Inflammatory macrophage (primary cell): Measurements from ENCODE around the gene PCDHGA1.
"Not testable (repeated sequence)": the region's sequence is repeated elsewhere in the genome, so short reads cannot be mapped to it uniquely, and the experiment has no call there.

Source experiments
- DNase-seq, 2 donors: peaks; one replicate each; pipeline ENCODE4 v3.0.0-alpha.2; 2020 to 2022

PCDHGA1 gene

DNA sequence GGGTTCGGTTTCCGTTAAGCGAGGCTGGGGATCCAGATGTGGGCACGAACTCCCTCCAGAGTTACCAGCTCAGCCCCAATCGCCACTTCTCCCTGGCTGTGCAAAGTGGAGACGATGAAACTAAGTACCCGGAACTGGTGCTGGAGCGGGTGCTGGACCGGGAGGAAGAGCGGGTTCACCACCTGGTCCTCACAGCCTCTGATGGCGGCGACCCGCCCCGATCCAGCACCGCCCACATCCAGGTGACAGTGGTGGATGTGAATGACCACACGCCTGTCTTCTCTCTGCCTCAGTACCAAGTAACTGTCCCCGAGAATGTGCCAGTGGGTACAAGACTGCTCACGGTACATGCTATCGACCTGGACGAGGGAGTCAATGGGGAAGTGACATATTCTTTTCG, 53.0 kb downstream of the PCDHGA1 start:
- no peak for DNase-seq

DNA sequence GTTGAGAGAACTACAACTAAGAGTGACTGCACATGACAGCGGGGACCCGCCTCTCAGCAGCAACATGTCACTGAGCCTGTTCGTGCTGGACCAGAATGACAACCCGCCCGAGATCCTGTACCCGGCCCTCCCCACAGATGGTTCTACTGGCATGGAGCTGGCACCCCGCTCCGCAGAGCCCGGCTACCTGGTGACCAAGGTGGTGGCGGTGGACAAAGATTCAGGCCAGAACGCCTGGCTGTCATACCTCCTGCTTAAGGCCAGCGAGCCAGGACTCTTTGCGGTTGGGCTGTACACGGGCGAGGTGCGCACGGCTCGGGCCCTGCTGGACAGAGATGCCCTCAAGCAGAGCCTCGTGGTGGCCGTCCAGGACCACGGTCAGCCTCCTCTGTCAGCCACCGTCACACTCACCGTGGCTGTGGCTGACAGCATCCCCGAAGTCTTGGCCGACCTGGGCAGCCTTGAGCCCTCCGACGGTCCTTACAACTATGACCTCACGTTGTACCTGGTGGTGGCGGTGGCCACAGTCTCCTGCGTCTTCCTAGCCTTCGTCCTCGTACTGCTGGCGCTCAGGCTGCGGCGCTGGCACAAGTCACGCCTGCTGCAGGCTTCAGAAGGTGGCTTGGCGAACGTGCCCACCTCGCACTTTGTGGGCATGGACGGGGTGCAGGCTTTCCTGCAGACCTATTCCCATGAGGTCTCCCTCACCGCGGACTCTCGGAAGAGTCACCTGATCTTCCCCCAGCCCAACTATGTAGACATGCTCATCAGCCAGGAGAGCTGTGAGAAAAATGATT, 54.4 kb downstream of the PCDHGA1 start:
- no peak for DNase-seq

DNA sequence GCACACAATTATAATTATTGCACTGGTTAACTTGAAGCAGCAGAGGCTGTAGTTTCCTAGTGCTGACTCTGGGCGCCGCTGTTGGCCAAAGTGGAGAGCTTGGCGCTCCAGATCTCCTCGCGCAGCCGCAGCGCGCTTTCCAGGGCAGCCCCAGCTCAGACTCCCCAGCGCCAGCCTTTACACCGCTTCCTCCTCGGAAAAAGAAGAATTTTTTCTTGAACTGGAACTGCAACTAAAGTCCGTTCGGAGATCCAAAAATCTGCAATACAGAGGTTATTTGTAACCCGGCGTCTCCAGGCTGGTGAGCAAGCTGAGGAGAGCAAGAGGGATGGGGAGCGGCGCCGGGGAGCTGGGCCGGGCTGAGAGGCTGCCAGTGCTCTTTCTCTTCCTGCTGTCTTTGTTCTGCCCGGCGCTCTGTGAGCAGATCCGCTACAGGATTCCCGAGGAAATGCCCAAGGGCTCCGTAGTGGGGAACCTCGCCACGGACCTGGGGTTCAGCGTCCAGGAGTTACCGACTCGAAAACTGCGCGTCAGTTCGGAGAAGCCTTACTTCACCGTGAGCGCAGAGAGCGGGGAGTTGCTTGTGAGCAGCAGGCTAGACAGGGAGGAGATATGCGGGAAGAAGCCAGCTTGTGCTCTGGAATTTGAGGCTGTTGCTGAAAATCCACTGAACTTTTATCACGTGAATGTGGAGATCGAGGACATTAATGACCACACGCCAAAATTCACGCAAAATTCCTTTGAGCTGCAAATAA, 57.4 kb downstream of the PCDHGA1 start, which contains the start of gene PCDHGB4:
Gene PCDHGB4 (plus strand): TSS at position 142 of the 755 bp plus-strand sequence. CDS start 187 bp downstream, at position 329.
- peak in 1 of 2 donors; percentile 41 for DNase-seq

DNA sequence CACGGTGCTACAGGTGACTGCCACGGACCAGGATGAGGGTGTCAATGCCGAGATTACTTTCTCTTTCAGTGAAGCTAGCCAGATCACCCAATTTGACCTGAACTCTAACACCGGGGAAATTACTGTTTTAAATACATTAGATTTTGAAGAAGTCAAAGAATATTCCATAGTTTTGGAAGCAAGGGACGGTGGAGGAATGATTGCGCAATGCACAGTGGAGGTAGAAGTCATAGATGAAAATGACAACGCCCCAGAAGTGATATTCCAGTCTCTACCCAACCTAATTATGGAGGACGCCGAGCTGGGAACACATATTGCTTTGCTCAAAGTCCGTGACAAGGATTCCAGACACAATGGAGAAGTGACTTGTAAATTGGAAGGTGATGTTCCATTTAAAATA, 58.3 kb downstream of the PCDHGA1 start:
- DNase-seq: no peak

DNA sequence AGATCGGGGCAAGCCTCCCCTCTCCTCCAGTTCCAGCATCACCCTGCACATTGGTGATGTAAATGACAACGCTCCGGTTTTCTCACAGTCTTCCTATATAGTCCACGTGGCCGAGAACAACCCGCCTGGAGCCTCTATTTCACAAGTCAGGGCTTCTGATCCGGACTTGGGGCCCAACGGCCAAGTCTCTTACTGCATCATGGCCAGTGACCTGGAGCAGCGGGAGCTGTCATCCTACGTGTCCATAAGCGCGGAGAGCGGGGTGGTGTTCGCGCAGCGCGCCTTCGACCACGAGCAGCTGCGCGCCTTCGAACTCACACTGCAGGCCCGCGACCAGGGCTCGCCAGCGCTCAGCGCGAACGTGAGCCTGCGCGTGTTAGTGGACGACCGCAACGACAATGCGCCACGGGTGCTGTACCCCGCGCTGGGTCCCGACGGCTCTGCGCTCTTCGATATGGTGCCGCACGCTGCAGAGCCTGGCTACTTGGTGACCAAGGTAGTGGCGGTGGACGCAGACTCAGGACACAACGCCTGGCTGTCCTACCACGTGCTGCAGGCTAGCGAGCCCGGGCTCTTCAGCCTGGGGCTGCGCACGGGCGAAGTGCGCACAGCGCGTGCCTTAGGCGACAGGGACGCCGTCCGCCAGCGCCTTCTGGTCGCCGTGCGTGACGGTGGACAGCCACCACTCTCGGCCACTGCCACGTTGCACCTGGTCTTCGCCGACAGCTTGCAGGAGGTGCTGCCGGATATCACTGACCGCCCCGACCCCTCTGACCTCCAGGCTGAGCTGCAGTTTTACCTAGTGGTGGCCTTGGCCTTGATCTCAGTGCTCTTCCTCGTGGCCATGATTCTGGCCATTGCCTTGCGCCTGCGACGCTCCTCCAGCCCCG, 59.1 kb downstream of the PCDHGA1 start:
- DNase-seq: no peak

DNA sequence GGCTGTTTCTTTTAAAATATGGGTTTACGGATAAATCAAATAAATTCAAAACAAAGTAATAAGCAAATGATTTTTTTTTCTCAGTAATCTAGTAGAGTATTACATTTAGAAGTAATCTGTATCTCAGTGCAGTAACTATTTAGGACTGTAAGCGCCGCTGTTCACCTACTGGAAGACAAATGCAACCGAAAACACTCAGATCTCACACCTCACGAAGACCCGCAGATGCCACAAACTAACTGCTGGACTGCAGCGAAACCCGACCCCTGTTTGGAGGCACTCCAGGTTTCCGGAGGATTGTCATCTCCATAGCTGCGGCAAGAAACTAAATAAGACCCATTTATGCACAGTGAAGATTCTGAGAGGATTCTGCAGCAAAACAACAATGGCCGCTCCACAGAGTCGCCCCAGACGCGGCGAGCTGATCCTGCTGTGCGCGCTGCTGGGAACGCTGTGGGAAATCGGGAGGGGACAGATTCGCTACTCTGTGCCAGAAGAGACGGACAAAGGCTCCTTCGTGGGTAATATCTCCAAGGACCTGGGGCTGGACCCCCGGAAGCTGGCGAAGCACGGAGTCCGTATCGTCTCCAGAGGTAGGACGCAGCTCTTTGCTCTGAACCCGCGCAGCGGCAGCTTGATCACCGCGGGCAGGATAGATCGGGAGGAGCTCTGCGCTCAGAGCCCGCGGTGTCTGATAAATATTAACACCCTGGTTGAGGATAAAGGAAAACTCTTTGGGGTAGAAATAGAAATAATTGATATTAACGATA, 62.3 kb downstream of the PCDHGA1 start, which contains the start of gene PCDHGA8:
Gene PCDHGA8 (plus strand): TSS at position 205 of the 770 bp plus-strand sequence. CDS start 181 bp downstream, at position 386.
- no peak for DNase-seq

DNA sequence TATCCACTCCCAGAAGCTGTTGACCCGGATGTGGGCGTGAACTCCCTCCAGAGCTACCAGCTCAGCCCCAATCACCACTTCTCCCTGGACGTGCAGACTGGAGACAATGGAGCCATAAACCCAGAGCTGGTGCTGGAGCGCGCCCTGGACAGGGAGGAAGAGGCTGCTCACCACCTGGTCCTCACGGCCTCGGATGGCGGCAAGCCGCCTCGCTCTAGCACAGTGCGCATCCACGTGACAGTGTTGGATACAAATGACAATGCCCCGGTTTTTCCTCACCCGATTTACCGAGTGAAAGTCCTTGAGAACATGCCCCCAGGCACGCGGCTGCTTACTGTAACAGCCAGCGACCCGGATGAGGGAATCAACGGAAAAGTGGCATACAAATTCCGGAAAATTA, 63.0 kb downstream of the PCDHGA1 start:
- no peak for DNase-seq

DNA sequence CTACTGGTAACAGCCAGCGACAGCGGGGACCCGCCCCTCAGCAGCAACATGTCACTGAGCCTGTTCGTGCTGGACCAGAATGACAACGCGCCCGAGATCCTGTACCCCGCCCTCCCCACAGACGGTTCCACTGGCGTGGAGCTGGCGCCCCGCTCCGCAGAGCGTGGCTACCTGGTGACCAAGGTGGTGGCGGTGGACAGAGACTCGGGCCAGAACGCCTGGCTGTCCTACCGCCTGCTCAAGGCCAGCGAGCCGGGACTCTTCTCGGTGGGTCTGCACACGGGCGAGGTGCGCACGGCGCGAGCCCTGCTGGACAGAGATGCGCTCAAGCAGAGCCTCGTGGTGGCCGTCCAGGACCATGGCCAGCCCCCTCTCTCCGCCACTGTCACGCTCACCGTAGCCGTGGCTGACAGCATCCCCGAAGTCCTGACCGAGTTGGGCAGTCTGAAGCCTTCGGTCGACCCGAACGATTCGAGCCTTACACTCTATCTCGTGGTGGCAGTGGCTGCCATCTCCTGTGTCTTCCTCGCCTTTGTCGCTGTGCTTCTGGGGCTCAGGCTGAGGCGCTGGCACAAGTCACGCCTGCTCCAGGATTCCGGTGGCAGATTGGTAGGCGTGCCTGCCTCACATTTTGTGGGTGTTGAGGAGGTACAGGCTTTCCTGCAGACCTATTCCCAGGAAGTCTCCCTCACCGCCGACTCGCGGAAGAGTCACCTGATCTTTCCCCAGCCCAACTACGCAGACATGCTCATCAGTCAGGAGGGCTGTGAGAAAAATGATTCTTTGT, 64.3 kb downstream of the PCDHGA1 start:
- not testable (repeated sequence) for DNase-seq

DNA sequence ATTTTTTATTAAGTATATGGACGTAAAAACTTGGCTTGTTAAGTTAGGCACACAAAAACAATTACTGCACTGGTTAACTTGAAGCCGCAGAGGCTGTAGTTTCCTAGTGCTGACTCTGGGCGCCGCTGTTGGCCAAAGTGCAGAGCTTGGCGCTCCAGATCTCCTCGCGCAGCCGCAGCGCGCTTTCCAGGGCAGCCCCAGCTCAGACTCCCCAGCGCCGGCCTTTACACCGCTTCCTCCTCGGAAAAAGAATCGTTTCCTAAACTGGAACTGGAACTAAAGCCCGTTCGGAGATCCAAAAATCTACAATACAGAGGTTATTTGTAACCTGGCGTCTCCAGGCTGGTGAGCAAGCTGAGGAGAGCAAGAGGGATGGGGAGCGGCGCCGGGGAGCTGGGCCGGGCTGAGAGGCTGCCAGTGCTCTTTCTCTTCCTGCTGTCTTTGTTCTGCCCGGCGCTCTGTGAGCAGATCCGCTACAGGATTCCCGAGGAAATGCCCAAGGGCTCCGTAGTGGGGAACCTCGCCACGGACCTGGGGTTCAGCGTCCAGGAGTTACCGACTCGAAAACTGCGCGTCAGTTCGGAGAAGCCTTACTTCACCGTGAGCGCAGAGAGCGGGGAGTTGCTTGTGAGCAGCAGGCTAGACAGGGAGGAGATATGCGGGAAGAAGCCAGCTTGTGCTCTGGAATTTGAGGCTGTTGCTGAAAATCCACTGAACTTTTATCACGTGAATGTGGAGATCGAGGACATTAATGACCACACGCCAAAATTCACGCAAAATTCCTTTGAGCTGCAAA, 67.6 kb downstream of the PCDHGA1 start, which contains the start of gene PCDHGB5:
Gene PCDHGB5 (plus strand): TSS at position 192 of the 796 bp plus-strand sequence. CDS start 181 bp downstream, at position 373.
- DNase-seq: peak; percentile 41 to 61

DNA sequence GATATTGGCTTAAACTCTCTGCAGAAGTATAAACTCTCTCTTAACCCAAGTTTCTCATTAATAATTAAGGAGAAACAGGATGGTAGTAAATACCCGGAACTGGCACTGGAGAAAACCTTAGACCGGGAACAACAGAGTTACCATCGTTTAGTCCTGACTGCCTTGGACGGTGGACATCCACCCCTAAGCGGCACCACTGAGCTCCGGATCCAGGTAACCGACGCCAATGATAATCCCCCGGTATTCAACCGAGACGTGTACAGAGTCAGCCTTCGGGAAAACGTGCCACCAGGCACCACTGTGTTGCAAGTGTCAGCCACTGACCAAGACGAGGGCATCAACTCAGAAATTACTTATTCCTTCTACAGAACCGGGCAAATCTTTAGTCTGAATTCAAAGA, 68.3 kb downstream of the PCDHGA1 start:
- no peak for DNase-seq

DNA sequence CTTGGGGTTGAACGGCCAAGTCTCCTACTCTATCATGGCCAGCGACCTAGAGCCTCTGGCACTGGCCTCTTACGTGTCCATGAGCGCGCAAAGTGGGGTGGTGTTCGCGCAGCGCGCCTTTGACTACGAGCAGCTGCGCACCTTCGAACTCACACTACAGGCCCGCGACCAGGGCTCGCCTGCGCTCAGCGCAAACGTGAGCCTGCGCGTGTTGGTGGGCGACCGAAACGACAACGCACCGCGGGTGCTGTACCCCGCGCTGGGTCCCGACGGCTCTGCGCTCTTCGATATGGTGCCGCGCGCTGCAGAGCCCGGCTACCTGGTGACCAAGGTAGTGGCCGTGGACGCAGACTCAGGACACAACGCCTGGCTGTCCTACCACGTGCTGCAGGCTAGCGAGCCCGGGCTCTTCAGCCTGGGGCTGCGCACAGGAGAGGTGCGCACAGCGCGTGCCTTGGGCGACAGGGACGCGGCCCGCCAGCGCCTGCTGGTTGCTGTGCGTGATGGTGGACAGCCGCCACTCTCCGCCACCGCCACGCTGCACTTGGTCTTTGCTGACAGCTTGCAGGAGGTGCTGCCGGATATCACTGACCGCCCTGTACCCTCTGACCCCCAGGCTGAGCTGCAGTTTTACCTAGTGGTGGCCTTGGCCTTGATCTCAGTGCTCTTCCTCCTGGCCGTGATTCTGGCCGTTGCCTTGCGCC, 69.4 kb downstream of the PCDHGA1 start:
- no peak for DNase-seq

DNA sequence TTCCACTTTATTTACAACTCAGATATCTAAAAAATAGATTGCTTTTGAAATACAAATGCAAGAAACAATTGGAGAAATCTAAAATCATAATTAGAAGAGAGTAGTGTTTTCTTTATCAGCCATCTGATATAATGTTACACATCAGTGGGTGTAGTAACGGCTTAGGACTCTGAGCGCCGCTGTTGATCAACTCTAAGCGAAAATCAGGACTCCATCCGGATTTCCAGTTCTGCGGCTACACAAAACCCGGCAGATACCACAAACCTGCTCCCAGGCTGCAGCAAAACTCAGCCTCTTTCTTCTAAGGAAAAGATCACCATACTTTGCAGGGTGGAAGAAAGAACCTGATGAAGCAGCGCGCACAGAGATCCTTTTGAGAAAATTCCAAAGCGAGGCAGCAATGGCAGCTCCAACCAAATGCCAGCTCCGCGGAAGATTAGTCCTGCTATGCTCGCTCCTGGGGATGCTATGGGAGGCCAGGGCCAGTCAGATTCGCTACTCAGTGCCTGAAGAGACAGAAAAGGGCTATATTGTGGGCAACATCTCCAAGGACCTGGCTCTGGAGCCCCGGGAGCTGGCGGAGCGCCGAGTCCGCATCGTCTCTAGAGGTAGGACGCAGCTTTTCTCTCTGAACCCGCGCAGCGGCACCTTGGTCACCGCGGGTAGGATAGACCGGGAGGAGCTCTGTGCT, 72.4 kb downstream of the PCDHGA1 start, which contains the start of gene PCDHGA9:
Gene PCDHGA9 (plus strand): TSS at position 226 of the 691 bp plus-strand sequence. CDS start 175 bp downstream, at position 401.
- peak in 1 of 2 donors; percentile 33 for DNase-seq

DNA sequence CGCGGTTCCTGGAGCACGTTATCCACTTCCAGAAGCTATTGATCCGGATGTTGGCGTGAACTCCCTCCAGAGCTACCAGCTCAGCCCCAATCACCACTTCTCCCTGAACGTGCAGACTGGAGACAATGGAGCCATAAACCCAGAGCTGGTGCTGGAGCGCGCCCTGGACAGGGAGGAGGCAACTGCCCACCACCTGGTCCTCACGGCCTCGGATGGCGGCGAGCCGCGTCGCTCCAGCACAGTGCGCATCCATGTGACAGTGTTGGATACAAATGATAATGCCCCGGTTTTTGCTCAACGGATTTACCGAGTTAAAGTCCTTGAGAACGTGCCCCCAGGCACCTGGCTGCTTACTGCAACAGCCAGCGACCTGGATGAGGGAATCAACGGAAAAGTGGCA, 73.1 kb downstream of the PCDHGA1 start:
- DNase-seq: no peak

DNA sequence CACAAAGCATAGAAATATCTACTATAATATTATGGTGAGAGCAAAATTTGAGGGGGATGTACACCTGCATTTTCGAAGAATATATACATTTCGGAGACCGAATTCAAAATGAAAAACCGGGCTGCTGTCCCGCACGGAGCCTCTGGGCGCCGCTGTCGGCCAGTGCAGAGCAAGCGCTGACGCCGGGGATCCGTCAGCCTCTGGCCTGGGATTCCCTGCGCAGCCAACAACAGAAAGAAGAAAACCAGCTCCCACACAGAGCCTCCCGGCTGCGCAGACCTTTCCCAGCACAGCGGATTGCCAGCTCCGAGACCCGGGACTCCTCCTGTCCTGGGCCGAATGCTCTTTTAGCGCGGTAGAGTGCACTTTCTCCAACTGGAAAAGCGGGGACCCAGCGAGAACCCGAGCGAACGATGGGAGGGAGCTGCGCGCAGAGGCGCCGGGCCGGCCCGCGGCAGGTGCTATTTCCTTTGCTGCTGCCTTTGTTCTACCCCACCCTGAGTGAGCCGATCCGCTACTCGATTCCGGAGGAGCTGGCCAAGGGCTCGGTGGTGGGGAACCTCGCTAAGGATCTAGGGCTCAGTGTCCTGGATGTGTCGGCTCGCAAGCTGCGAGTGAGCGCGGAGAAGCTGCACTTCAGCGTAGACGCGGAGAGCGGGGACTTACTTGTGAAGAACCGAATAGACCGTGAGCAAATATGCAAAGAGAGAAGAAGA, 77.6 kb downstream of the PCDHGA1 start, which contains the start of gene PCDHGB6:
Gene PCDHGB6 (plus strand): TSS at position 232 of the 716 bp plus-strand sequence. CDS start 182 bp downstream, at position 414.
- peak; percentile 38 to 63 for DNase-seq

DNA sequence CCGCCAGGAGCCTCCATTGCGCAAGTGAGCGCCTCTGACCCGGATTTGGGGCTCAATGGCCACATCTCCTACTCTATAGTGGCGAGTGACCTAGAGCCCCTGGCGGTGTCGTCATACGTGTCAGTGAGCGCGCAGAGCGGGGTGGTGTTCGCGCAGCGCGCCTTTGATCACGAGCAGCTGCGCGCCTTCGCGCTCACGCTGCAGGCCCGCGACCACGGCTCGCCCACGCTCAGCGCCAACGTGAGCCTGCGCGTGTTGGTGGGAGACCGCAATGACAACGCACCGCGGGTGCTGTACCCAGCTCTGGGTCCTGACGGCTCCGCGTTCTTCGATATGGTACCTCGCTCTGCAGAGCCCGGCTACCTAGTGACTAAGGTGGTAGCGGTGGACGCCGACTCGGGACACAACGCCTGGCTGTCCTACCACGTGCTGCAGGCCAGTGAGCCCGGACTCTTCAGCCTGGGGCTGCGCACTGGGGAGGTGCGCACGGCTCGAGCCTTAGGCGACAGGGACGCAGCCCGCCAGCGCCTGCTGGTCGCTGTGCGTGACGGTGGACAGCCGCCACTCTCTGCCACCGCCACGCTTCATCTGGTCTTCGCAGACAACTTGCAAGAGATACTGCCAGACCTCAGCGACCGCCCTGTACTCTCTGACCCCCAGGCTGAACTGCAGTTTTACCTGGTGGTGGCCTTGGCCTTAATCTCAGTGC, 79.4 kb downstream of the PCDHGA1 start:
- DNase-seq: no peak

DNA sequence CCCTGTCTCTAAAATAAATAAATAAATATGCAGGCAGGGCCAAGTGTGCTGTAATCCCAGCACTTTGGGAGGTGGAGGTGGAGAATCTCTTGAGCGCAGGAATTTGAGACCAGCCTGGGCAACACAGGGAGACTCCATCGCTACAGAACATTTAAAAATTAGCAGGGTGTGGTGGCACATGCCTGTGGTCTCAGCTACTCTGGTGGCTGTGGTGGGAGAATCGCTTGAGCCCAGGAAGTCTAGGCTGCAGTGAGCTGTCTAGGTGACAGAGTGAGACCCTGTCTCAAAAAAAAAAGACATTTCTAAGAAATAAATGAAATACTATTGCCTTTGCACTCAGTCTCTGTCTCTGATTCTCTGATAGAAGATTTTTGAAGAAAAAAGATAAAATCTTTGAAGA, 81.3 kb downstream of the PCDHGA1 start:
- no peak for DNase-seq
